Measurements from ENCODE around the gene TMA7B. TPM values are rescaled to one million over a fixed set of nuclear protein-coding genes. Genes with fewer than 3 reads are reported as not detected.

The TMA7B gene
- total RNA-seq, 1 experiment from 2014 or later: not detected

- no peaks in the 10 kb centered on the region for H3K79me2 ChIP-seq (ENCODE audit: low read length)
- ChIA-PET POLR2A (ENCODE audit: unreplicated experiment) (no interaction called here), CTCF (no interaction called here)
- BruUV-seq (replicated peaks): no TSS peak
- no peak for ATAC-seq
- no peak for DNase-seq
- H3K9me2 ChIP-seq (replicated peaks; ENCODE audit: low read length): no peaks in the 10 kb centered on the region
- no peak overlapping the region for H3K9ac ChIP-seq (ENCODE audit: low read length)
- H3K4me2 ChIP-seq (ENCODE audit: low read length): no peak overlapping the region
- no peaks in the 10 kb centered on the region for H3K9me3 ChIP-seq (ENCODE audit: low read length)
- no peaks in the 10 kb centered on the region for H3F3A ChIP-seq (ENCODE audit: low read length, unreplicated experiment)
- TF ChIP-seq EZH2 (IDR thresholded peaks at IDR 0.05; ENCODE audit: low read length, unreplicated experiment) (no peak), EZH2phosphoT487 (IDR thresholded peaks at IDR 0.05; ENCODE audit: borderline replicate concordance, low read length) (no peak), CTCF (conservative IDR thresholded peaks at IDR 0.05; ENCODE audit: low read depth, low read length) (no peak)
- no peak overlapping the region for H2AFZ ChIP-seq (ENCODE audit: low read length)
- no peaks in the 10 kb centered on the region for H3K36me3 ChIP-seq (ENCODE audit: low read depth, low read length)
- H3K27me3 ChIP-seq (ENCODE audit: low read length): peaks cover 4% of the 10 kb centered on the region; the same call in 1 of the 2 replicates
- intact Hi-C loops (cut with micrococcal nuclease): no loop called here
- H3K27ac ChIP-seq (ENCODE audit: low read length): no peak overlapping the region
- H4K20me1 ChIP-seq (ENCODE audit: low read length): no peaks in the 10 kb centered on the region
- H3K4me3 ChIP-seq (ENCODE audit: low read length): no peak overlapping the region
- H3K4me1 ChIP-seq (ENCODE audit: insufficient read depth, low read length): no peaks in the 10 kb centered on the region
These were observed 13.5 kb upstream of the TMA7B start for GRCh38 chr22:39946503-39947219.

DNA sequence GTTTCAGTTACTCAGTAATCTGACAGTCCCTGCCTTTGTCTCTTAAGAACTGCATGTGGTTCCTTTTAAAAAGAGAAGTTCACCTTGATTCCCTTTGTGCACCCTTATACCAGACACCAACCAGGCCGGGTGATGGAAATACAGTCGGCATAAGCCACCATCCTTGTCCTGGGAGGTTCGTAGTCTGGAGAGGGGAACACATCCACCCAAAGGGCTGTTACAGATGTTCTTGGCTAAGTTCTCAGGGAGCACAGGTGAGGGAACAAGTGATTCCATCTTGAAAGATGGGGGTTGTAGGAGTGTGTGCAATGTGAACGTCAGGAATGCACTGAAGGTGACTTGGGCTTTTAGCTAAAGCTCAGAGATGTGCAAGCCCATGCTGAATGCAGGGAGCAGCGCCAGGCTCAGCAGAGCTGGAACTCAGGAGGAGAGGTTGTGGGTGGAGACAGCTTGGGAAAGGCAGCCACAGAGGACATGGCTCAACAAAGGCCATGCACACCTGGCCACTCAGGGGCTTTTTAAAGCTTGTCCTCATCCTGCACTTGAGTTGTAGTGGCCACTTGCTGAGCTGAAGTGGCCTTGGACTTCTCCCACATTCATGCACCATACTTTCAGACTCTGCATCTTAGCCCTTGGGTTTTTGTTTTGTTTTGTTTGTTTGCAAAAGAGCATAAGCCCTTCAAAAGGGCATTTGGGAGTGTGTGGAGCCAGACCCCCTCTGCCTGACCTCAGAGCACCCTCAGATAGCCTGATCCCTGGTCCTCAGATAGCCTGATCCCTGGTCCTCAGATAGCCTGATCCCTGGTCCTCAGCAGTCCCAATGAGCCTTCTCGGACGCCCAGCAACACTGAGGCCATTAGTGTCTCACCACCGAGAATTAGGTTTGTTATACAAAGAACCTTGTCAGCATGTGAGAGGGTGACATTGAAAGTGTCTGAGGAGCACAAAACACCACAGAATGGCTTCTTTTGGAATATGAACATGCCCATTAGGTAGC, 12.7 kb upstream of the TMA7B start:
- CTCF ChIA-PET: no interaction called here
- Histone ChIP-seq H3K27ac (ENCODE audit: low read length) (no peak overlapping the region), H4K20me1 (ENCODE audit: low read length) (no peaks in the 10 kb centered on the region), H3K36me3 (ENCODE audit: low read depth, low read length) (no peaks in the 10 kb centered on the region), H3K4me2 (ENCODE audit: low read length) (no peak overlapping the region), H2AFZ (ENCODE audit: low read length) (no peak overlapping the region), H3K79me2 (ENCODE audit: low read length) (no peaks in the 10 kb centered on the region), H3K27me3 (ENCODE audit: low read length) (peaks cover 4% of the 10 kb centered on the region; the same call in 1 of the 2 replicates), H3K9ac (ENCODE audit: low read length) (no peak overlapping the region), H3K4me3 (ENCODE audit: low read length) (no peak overlapping the region), H3F3A (ENCODE audit: low read length, unreplicated experiment) (no peaks in the 10 kb centered on the region), H3K9me2 (replicated peaks; ENCODE audit: low read length) (no peaks in the 10 kb centered on the region), H3K4me1 (ENCODE audit: insufficient read depth, low read length) (no peaks in the 10 kb centered on the region), H3K9me3 (ENCODE audit: low read length) (no peaks in the 10 kb centered on the region)
- ATAC-seq: no peak
- BruUV-seq (replicated peaks): no TSS peak
- intact Hi-C loops (cut with micrococcal nuclease): no loop called here
- no peak for DNase-seq
- TF ChIP-seq CTCF (conservative IDR thresholded peaks at IDR 0.05; ENCODE audit: low read depth, low read length) (no peak), EZH2phosphoT487 (IDR thresholded peaks at IDR 0.05; ENCODE audit: borderline replicate concordance, low read length) (no peak), EZH2 (IDR thresholded peaks at IDR 0.05; ENCODE audit: low read length, unreplicated experiment) (no peak)
- POLR2A ChIA-PET (ENCODE audit: unreplicated experiment): no interaction called here
